AG04449 (cell line): ENCODE results near the gene HBB.

Experiments used
- CTCF ChIA-PET: fragments of 350-600 bp; formaldehyde crosslinking; extraction: SDS; loops from one replicate; lab custom pipeline; 2021; ENCODE audit warnings: antibody characterized with exemption; lab: Yijun Ruan, JAX
- POLR2A ChIA-PET: fragments of 400-600, 350-600 bp; formaldehyde crosslinking; extraction: SDS; loops from one replicate; lab custom pipeline; 2020; ENCODE audit warnings: antibody characterized with exemption, inconsistent platforms; lab: Yijun Ruan, JAX
- DNase-seq: peaks from one replicate; pipeline ENCODE4 v3.0.0-alpha.2; 2010; ENCODE audit warnings: low read depth, low spot score
- H3K4me3 ChIP-seq: 2 replicates; pipeline ENCODE4 v1.5.1; 2011; ENCODE audit warnings: low read depth, mild to moderate bottlenecking, control low read depth, low read length
- TF ChIP-seq, protein P1 (sequence below): IDR thresholded peaks from one replicate; pipeline ENCODE4 v1.5.1; 2011; ENCODE audit warnings: mild to moderate bottlenecking, moderate library complexity, low read length, control low read depth, inconsistent platforms; ENCODE audit not compliant: insufficient read depth; ENCODE audit errors: missing control alignments

The HBB gene

DNA sequence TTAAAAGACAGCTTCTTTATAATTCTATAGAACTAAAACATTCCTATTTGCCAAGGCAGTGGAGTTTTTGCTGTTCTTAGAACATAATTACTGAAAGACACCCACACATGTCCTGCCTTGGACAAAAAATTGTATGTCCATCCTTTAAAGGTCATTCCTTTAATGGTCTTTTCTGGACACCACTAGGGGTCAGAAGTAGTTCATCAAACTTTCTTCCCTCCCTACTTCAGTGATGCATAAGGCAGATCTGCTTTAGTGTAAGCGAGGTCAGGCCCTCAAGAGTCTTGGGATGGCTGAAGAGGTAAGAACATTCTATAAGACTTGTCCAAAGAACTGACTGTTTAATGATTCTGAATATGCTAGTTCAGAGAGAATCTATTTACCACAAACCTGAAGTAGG, 22.1 kb downstream of the HBB start:
- no peak overlapping the region for H3K4me3 ChIP-seq
- ChIA-PET POLR2A (no interaction called here), CTCF (interaction anchor here (0.7 to 6.0 kb wide), 14 partner anchors 9 to 182 kb away, joined by 3 to 66 read pairs (median 3); partner anchors contain the start of gene OR51B5)
- TF ChIP-seq, protein P1, sequence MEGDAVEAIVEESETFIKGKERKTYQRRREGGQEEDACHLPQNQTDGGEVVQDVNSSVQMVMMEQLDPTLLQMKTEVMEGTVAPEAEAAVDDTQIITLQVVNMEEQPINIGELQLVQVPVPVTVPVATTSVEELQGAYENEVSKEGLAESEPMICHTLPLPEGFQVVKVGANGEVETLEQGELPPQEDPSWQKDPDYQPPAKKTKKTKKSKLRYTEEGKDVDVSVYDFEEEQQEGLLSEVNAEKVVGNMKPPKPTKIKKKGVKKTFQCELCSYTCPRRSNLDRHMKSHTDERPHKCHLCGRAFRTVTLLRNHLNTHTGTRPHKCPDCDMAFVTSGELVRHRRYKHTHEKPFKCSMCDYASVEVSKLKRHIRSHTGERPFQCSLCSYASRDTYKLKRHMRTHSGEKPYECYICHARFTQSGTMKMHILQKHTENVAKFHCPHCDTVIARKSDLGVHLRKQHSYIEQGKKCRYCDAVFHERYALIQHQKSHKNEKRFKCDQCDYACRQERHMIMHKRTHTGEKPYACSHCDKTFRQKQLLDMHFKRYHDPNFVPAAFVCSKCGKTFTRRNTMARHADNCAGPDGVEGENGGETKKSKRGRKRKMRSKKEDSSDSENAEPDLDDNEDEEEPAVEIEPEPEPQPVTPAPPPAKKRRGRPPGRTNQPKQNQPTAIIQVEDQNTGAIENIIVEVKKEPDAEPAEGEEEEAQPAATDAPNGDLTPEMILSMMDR: peak; percentile 46
- peak; percentile 44 for DNase-seq

DNA sequence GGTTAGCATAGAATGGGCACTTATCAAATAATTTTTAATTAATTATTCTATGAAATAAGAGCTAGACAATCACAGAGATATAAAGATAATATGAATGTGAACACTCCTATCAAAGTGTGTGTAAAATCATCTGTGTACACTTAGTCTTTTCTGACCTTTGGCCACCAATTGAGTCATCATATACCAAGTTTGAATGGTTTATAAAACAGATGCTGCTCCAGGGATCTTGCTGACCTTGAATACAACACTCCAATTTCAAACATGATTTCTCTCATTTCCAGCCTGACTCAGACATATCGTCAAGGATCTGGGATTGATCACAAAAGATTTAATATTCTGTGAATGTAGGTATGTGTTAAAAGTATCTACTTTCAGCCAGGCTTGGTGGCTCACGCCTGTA, 23.5 kb downstream of the HBB start:
- CTCF ChIA-PET: interaction anchor here (0.8 to 6.0 kb wide), 6 partner anchors 67 to 178 kb away, joined by 3 to 66 read pairs (median 11); no protein-coding TSS in a partner anchor
- DNase-seq: no peak
- TF ChIP-seq, protein P1: no peak
- POLR2A ChIA-PET: no interaction called here
- H3K4me3 ChIP-seq: no peak overlapping the region

DNA sequence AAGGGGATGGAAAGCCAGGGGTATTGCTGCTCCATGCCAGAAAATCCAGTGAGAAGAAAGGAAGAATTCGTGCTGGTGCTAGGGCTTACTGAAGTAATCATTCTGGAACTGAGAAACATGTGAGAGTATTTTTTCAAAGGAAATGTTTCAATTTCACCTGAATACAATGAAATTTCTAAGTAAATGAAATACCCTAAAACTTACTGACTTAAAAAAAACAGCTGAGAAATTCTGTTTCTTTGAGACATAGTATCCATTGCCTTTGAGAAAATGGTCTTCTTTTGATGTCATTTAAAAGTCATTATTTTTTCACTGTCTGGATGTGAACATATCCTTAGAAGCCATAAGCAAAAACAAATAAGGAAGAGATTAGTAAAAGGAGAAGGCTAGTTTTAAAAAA, 26.3 kb downstream of the HBB start, which contains the start of gene OR51V1:
Gene OR51V1, minus strand, starts transcription at position 101 of the 400 bp plus-strand sequence. Its CDS starts 0 bp downstream, at position 101.
- ChIA-PET POLR2A (no interaction called here), CTCF (interaction anchor here (0.9 to 6.0 kb wide), 4 partner anchors 90 to 180 kb away, joined by 3 to 66 read pairs (median 15); no protein-coding TSS in a partner anchor)
- TF ChIP-seq, protein P1: no peak
- H3K4me3 ChIP-seq: no peak within 1 kb of the TSS
- no peak for DNase-seq

DNA sequence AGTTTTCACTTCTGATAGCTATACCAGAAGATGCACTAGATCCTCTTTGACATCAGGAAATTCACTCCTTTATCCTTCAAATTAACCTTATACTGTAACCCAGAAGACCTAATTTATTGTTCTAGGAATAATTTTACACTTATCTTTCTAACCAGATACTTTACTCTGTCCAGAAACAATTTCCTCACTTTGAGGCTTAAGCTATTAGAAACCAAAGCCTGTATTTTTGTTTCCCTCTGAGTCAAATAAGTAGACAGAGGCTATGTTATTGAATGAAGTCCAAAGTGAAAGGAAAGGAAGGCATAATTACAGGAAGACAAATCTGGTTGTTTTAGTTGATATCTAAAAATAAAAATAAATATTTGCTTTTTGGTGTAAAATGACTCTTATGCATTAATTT, 28.6 kb downstream of the HBB start:
- TF ChIP-seq, protein P1: no peak
- POLR2A ChIA-PET: no interaction called here
- no peak overlapping the region for H3K4me3 ChIP-seq
- CTCF ChIA-PET: interaction anchor here (1.2 to 4.5 kb wide), 2 partner anchors 73 to 183 kb away, joined by 3 to 15 read pairs; no protein-coding TSS in a partner anchor
- no peak for DNase-seq

DNA sequence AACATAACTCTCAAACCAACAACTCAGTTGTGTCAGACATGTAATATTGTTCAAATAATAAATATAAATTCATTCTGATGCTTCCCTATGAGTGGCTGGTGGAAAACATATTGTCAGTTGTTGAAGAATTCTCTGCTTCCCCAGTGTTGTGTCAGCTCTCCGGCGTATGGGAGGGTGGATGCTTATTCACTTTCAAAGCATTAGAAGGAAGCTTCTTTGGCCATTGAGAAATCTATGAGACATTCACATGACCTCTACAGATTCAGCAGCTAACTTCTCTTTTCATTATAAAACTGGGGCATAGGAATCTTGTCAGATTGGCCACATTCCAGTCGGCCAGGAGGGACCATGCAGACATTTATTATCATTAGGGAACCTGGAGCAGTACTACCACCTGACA, 29.3 kb downstream of the HBB start:
- ChIA-PET CTCF (interaction anchor here (1.1 to 4.5 kb wide), 2 partner anchors 173 to 183 kb away, joined by 6 to 15 read pairs; no protein-coding TSS in a partner anchor), POLR2A (interaction anchor here (1.1 kb wide), 1 partner anchor 170 kb away, joined by 3 read pairs; no protein-coding TSS in a partner anchor)
- H3K4me3 ChIP-seq: no peak overlapping the region
- DNase-seq: peak; percentile 33
- TF ChIP-seq, protein P1: no peak

DNA sequence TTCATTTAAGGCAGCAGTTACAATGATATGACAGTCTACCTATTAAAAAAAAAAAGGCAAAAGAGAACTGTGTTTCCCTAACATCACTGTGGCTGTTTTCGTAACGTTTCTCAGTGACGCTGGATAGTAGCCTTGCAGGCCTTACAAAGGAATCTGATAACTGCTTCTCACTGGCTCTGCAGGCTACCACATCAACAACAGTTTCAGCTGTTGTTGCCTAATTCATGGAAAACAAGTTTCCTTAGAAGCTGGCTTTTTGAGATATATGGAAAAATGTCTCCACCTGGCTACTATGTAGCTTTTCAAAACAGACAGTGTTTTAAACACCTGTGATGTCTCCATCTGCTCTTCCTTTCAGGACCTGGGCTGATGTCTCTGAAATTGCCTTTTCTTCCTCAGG, 30.1 kb downstream of the HBB start:
- POLR2A ChIA-PET: interaction anchor here (1.1 kb wide), 1 partner anchor 171 kb away, joined by 3 read pairs; no protein-coding TSS in a partner anchor
- CTCF ChIA-PET: interaction anchor here (1.1 to 4.5 kb wide), 2 partner anchors 174 to 184 kb away, joined by 6 to 15 read pairs; no protein-coding TSS in a partner anchor
- DNase-seq: no peak
- no peak overlapping the region for H3K4me3 ChIP-seq
- TF ChIP-seq, protein P1: no peak
